HG03439 (cell line): Measurements from ENCODE around the gene SF3B1.
"Not testable (repeated sequence)": the region's sequence is repeated elsewhere in the genome, so short reads cannot be mapped to it uniquely, and the experiment has no call there.

Experiments used
- ATAC-seq: cut with Tn5 transposase; IDR thresholded peaks from one replicate; pipeline ENCODE4 v1.9.1; 2021; ENCODE audit warnings: mild to moderate bottlenecking, moderate library complexity; ENCODE audit not compliant: unreplicated experiment

SF3B1 gene

DNA sequence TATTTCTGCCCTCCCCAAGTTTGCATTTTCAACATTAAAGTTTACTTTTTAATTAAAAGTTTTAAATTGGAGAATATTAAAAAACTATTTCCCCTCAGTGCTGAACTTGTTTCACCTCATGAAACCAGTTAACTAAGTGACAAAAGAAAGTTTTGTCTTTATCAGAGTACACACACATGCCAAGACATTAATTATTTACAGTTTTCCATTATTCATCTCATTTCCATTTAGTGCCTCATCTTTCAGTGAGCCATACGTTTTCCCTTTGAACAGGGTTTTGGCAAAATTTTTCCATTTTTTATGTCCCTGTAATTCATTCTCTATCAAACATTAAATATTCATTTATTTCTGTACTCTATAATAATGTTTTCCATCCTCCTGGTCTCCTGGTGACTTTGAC, 53.2 kb downstream of the SF3B1 start:
- no peak for ATAC-seq

DNA sequence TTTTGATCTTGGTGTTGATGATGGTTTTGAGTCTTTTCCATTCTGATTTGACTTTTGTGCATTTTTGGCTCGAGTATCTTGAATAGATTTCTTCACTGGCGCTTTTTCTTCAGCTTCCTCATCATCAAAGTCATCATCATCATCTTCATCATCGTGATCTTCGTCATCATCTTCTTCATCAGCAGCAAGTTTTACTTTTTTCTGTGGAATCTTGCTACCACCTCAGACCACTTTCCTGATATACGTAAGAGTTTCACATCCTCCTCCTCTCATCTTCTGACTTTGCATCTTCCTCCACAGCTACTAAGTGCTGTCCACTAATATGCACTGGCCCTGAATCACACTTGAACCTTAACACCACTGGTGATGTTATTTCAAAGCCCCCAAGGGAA, 54.9 kb downstream of the SF3B1 start:
- not testable (repeated sequence) for ATAC-seq

DNA sequence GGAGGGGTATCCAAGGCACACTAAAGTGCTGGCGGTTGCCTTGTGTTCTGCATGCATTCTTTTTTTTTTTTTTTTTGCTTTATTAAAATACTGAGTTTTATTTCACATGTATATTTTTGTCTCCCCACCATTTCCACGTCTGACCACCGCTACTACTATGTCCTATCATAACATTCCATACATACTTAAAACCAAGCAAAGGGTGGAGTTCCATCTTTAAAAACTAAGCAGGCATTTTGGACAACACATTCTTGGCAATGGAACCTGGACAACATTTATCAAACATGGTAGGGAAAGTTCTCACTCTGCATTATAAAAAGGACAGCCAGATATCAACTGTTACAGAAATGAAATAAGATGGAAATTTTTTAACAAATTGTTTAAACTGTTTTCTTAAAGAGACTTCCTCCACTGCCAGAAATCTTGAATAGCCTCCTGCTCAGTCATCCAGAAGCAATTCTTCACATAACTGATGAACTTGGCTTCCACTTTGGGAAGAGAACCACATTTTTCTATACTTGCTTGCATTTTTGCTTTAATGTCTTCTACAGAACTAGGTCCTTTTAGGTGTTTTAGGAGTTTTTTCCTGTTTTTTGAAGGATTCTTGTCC, 55.4 kb downstream of the SF3B1 start:
- ATAC-seq: not testable (repeated sequence)

DNA sequence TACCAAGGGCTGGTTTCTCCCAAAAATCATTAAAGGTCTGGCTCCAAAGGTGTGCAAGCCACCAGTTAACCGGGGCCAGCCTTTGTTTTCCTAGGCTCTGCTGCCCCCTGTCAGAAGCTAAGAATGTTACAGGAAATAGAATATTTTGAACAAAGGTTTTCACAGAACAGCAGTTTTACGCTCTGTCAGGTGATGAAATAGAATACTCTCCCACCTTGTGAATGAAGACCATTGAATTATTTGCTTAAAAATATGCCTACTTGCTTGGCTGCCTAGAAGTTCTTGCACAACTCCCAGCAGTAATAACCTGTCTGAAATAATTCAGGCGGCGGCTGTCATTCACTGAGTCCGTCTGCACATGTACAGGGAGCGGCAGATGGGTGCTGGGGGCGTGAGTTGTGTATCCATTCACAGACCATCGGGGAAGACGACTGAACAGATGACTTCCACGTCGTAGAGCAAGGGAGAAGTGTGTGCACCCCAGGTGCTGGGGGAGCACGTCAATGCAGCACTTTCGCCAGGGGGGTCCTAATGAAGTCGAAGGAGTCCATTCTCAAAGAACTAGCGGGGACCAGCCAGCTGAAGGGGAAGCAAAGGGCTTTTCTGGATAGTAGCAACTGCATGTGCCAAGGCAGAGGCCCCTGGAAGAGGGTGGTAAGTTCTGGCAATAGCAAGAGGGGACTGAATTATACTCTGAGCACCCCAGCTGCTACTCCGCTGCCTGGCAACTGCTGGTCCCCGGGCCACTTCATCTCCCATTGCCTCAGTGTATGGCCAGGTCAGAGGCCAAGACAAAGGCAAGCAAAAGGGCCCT, 56.1 kb downstream of the SF3B1 start:
- no peak for ATAC-seq

DNA sequence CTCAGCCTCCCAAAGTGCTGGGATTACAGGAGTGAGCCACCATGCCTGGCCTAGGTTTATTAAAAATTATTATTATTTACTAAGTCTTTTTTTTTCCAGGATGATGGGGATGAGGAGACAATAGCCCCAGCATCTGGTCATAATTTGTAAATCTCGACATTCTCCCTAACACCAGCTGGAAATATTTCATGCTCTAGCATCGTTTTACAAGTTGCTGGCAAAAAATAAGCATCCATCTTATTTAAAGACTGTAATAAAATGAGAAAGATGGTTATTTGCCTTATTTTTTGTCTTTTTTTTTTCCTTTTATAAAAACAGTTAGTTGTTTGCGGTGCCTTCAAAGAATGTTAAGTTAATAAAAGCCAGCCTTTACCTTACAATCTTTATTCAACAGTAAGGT, 56.7 kb downstream of the SF3B1 start:
- ATAC-seq: no peak

DNA sequence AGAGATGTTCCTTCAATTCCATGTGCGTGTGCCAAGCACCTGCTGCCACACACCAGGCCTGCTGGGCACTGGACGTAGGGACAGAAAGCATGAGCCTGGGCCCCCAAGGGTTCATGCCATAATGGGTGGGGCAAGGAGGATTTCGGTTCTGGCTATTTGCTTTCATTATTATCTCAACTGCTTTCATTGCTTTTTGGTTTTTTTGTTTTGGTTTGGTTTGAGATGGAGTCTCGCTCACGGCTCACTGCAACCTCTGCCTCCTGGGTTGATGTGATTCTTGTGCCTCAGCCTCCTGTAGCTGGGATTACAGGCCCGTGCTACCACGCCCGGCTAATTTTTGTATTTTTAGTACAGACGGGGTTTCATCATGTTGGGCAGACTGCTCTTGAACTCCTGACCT, 57.2 kb downstream of the SF3B1 start:
- ATAC-seq: no peak

DNA sequence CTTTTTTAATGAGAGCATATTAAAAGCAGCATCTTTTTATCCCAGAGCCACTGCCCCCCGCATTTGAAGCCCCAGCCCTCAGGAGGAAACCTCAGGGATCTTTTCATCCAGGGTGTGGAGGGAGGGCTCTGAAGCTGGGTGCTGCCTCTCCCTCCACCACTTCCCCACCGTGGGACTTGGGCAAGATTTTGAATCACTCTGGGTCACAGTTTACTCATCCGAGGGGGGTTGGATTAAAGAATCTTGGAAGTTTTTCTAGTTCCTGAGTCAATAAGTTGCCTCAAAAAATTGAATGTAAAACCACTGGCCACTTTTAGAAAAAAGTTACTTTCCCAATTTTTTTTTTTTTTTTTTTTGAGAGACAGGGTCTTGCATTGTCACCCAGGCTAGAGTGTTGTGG, 62.2 kb downstream of the SF3B1 start:
- no peak for ATAC-seq

DNA sequence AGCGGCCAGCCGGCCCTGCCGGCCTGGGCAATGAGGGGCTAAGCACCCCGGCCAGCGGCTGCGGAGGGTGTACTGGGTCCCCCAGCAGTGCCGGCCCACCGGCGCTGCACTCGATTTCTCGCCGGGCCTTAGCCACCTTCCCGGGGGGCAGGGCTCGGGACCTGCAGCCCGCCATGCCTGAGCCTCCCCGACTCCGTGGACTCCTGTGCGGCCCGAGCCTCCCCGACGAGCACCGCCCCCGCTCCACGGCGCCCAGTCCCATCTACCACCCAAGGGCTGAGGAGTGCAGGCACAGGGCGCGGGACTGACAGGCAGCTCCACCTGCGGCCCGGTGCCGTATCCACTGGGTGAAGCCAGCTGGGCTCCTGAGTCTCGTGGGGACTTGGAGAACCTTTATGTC, 64.2 kb downstream of the SF3B1 start:
- not testable (repeated sequence) for ATAC-seq

DNA sequence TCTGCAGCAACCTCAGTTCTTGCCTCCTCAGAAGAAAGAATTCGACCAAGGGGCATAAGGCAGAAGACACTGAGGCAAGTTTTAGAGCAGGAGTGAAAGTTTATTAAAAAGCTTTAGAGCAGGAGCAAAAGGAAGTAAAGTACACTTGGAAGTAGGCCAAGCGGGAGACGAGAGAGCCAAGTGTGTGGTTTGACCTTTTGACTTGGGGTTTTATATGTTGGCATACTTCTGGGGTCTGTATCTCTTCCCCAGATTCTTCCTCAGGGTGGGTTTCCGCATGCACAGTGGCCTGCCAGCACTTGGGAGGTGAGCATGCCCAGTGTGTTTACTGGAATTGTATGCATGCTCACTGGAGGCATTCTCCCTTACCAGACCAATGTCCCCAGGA, 64.9 kb downstream of the SF3B1 start:
- no peak for ATAC-seq

DNA sequence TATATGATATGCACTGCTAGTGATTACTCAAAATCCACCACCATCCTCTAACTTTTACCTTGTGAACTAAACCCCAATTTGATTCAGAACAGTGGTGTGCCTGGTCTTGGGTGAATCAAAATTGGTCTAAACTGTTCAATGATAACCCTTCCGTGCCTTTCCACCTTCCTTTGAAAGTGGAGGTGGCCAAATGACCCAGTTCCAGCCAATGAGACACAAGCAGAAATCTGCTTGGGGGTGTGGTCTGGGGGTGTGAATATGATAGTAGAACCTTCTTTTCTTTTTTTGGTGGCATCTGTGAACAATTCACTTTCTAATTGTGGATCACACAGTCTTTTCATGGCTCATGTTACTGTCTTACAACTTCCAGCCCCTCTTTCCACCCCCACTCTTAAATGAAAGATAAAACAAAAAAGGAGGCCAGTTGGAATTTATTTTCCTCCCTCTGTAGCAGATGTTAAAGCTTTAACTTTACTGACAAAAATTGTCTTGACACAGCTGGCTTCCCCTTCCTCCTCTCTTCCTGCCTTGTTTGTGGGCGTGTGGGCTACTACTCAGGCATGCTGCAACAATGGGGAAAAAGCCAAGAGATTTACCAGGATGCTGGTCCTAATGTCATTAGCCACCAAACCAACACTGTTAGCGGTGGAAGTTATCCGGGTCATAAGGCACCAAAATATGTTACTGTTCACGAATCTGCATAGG, 65.4 kb downstream of the SF3B1 start:
- ATAC-seq: no peak

DNA sequence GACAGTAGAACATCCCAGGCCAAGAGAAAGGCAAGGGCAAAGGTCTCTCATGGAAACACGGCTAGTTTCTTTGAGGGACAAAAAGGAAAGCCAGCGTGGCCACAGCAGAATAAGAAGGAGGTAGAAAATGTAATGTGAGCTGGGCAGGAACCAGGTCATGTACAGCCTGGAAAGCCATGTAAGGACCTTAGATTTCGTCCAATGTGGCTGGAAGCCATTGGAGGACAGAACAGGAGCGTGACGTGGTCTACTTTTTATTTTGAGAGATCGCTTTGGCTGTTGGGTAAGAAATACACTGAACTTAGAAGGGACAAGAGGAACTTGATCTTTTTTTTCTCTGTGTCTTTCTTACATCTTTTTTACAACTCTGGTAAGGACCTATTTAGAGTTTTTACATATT, 66.4 kb downstream of the SF3B1 start:
- no peak for ATAC-seq

DNA sequence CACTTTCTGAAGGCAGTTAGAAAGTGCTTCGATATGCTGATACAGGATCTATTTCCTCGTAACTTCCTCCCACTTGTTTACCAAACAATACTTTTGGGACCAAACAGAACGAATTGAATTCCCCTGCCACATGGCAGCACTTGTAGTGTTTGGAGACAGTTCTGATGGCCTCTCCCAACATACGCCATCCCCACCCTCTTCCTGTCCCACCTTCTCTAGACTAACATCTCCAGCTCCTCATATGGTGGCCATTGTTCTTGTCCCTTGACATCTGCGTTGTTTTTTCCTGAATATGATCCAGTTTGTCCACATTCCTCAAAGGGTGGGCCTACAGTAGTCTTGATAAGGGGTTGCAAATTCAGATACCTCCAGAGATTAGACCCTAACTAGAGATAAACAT, 70.8 kb downstream of the SF3B1 start:
- ATAC-seq: no peak

DNA sequence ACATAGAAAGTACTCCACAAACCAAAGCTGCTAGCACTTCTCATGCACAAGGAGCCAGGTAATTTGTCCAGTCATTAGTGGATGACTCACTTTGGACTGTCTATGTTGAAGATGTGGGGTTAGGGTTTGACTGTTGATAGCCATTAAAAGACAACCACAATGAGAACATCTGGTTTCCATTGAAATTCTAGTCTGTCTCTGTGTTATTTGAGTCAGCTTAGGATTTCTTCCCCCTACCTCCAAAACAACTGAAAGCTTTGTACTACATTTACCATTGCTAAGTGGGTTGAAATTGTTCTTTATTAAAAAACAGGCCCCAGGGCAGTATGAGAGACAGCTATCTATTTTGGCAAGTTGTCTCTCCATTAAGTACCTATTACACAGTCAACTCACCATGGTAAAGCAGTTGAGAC, 74.1 kb downstream of the SF3B1 start:
- ATAC-seq: peak; percentile 67

DNA sequence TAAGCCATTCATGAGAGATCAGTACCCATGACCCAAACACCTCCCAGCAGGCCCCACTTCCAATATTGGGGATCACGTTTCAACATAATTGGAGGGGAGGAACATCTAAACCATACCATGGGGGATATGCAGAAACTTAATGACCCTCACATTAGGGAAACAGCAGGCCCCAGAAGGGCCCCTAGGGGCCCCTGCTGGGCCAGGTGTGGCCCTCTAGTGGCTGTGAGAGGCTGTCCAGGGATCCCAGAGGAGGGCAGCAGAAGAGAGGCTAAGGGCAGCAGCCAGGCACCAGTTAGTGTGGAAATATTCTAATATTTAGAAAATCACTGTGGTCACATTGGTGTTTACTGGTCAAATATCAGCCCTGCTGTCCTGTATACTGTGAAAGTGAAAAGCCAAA, 75.0 kb downstream of the SF3B1 start:
- ATAC-seq: no peak

DNA sequence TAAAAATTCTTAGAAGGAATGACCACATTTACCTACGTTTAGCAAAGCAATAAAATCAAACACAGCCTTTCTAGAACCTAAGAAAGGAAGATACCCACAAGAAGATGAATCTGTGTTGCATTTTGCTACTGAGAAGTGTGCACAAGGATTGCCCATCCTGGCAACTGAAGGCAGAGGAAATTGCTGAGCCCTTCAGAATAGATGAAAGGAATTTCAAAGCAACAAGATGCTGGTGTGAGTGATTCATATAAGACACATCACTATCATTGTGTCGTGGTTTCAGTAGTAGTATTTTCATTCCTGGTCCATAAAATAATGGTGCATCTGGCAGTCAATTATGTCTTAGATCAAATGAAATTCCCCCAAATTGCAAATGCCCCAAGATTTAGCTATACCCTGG, 75.9 kb downstream of the SF3B1 start:
- ATAC-seq: no peak

DNA sequence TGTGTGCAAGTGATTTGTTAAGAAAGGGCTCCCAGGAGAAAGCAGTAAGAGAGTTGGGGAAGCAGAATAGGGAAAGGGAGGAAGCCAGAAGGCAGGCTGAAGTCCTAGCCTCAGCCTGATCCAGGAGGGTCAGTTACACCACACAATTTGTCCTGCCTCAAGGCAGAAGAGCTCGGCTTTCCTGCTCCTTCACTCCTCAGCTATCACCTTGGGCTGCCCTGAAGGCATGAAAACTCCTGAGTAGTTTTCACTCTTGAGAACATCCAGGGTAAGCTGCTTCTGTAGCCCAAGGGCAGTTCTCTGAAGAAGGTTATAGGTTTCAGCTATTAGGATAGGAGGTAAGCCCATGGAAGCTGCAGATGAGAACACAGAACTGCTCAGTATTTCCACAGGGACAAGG, 76.8 kb downstream of the SF3B1 start:
- no peak for ATAC-seq

DNA sequence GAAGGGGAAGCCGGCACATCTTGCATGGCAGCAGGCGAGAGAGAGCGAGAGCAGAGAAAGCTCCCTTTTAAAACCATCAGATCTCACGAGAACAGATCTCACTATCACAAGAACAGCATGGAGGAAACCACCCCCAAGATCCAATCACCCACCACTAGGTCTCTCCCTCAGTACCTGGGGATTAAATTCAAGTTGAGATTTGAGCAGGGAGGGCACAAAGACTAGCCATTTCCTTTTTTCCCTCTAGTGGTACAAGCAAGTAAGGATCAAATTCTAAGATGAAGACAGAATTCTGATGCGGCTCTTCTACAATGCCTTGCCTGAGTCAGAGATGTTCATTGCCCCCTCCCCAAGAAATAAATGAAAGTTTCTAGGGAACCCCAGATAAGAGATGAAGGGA, 78.7 kb downstream of the SF3B1 start:
- no peak for ATAC-seq

DNA sequence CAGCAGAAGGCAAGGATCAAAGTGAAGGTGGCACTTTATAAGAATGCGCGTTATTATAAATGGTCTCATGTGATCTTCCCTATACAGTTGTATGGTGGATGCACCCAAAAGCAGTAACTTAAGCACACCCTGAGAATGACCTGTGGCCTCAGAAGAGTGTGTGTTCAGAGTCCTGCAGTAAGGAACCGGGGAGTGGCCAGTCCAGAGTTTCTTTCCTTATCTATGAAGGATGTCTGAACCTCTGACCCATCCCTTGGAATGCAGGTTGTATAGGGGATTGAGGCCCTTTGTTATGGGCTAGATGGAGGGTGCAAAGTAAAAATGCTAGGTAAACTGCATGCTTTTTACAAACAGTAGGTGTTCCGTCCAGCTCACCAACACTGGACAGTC, 80.7 kb downstream of the SF3B1 start:
- ATAC-seq: no peak

DNA sequence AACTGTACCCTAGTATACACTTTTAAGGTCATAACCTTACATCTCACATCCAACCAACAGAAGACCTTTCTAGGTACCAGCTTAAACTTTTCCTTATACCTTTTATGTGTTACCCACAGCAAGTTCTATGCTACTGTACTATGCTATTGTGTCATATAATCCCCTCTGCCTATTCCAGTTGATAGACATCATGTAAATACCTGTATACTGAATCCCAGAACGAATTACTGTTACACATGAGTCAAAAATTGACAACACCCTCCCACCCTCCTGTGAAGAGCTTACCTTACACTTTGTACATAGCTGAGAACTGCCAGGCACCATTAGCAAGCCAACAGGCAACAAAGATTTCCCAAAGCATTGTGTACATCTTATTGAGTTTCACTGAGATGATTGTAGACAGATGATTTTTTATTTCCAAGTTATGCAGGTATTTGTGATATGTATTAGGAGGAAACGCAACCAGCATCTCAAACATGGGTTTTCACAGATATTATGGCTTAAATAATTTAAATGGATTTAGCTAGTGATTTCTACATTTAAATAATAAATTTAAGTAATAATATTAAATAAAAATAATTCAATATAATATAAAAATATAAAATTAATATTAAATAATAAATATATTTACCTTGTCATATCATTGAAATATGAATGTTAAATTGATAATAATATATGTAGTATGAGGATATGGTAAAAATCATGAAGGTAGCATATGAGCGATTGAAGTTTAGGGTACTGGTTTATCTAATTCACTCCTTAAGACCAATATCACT, 81.2 kb downstream of the SF3B1 start:
- no peak for ATAC-seq

DNA sequence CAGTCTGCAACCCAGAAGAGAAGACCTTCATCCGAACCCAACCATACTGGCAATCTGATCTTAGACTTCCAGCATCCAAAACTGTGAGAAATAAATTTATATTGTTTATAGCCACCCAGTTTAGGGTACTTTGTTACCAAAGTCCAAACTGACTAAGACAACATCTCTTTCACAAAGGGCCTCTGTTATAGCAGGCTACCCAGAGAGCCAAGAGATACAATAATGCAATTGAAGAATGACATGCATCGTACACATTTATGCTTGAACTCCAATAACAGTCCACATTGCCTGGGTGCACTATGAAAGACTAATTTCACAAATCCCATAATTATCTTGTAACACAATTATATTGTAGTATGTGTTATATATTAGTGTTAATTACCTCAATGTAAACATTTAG, 85.1 kb downstream of the SF3B1 start:
- no peak for ATAC-seq

DNA sequence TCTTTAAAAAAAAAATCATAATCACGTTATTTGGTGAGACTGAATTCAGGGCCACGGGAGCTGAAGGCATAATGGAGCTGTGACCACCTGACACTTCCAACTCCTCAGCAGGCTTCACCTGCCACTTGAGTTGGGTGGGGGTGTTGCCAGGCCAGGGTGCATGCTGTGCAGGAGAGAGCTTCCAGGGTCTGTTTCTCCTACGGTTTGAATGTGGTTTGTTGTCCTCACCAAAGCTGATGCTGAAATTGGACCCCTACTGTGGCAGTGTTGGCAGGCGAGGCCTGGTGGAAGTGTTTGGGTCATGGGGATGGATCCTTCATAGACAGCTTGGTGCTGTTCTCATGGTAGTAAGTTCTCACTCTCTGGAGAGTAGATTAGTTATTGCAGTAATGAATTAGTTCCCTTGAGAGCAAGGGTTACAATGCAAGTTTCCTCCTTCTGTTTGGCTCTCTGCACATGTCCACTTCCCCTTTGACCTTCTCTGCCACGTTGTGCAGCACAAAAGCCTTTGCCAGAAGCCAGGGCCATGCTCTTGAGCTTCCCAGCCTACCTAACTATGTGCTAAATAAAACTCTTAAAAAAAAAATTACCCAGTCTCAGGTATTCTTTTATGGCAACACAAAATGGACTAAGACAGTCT, 86.0 kb downstream of the SF3B1 start:
- ATAC-seq: no peak
